WTC11 (cell line): ENCODE measurements around the gene UTP20. TPM values are rescaled to one million over a fixed set of nuclear protein-coding genes. Genes with fewer than 3 reads are reported as not detected.

ENCODE experiments used
- ATAC-seq: fragments of 200-7000 bp; cut with Tn5 transposase; 2 replicates; pipeline ENCODE4 v1.10.0; 2021; ENCODE audit warnings: mild to moderate bottlenecking, moderate library complexity
- CTCF ChIA-PET: fragments of 300-600 bp; sonication (Branson Sonifier 250); formaldehyde crosslinking; loops from one replicate; lab custom pipeline; 2021; ENCODE audit warnings: antibody characterized with exemption; lab: Charles Lee
- POLR2A ChIA-PET: fragments of 350-600 bp; sonication (Branson Sonifier 250); formaldehyde crosslinking; loops from one replicate; lab custom pipeline; 2021; ENCODE audit warnings: antibody characterized with exemption; lab: Charles Lee
- DNase-seq: peaks from one replicate; pipeline ENCODE4 v3.0.0; 2021; ENCODE audit warnings: low spot score
- H3K27ac Mint-ChIP-seq: 2 replicates; pipeline ENCODE4 v1.8.0; 2021; ENCODE audit warnings: mixed read lengths
- H3K27me3 Mint-ChIP-seq: 2 replicates; pipeline ENCODE4 v1.8.0; 2021; ENCODE audit warnings: low read depth, mild to moderate bottlenecking, moderate library complexity, mixed read lengths
- H3K36me3 Mint-ChIP-seq: 2 replicates; pipeline ENCODE4 v1.8.0; 2021; ENCODE audit warnings: mixed read lengths
- H3K4me1 Mint-ChIP-seq: 2 replicates; pipeline ENCODE4 v1.8.0; 2022; ENCODE audit warnings: mixed read lengths
- H3K4me3 Mint-ChIP-seq: 2 replicates; pipeline ENCODE4 v1.8.0; 2021; ENCODE audit warnings: mild to moderate bottlenecking, moderate library complexity, mixed read lengths
- H3K9me3 Mint-ChIP-seq: 2 replicates; pipeline ENCODE4 v1.8.0; 2021; ENCODE audit warnings: mixed read lengths
- AR ChIP-seq: fragments of 250-450 bp; sonication (Bioruptor Pico); IDR thresholded peaks from 2 replicates; pipeline ENCODE4 v1.9.0; 2021; ENCODE audit warnings: mild to moderate bottlenecking
- CBFB ChIP-seq: sonication (generic); formaldehyde crosslinking; IDR thresholded peaks from 2 replicates; pipeline ENCODE4 v1.8.1; 2022; ENCODE audit warnings: mild to moderate bottlenecking, low read depth, missing genetic modification reagents
- FOXP1 ChIP-seq: sonication (generic); formaldehyde crosslinking; IDR thresholded peaks from 2 replicates; pipeline ENCODE4 v1.8.0; 2022; ENCODE audit warnings: missing genetic modification reagents, mild to moderate bottlenecking, moderate library complexity, borderline replicate concordance
- IRF2 ChIP-seq: sonication (generic); formaldehyde crosslinking; IDR thresholded peaks from 2 replicates; pipeline ENCODE4 v1.8.0; 2022; ENCODE audit warnings: low read depth, missing genetic modification reagents, borderline replicate concordance
- MYBL2 ChIP-seq: sonication (generic); formaldehyde crosslinking; IDR thresholded peaks from 2 replicates; pipeline ENCODE4 v1.8.1; 2023; ENCODE audit warnings: mild to moderate bottlenecking, moderate library complexity, missing genetic modification reagents
- NR1H2 ChIP-seq: sonication (generic); formaldehyde crosslinking; IDR thresholded peaks from 2 replicates; pipeline ENCODE4 v1.9.0; 2021; ENCODE audit warnings: mild to moderate bottlenecking, moderate library complexity, missing genetic modification reagents
- PREB ChIP-seq: sonication (generic); formaldehyde crosslinking; IDR thresholded peaks from 2 replicates; pipeline ENCODE4 v1.8.1; 2022; ENCODE audit warnings: mild to moderate bottlenecking, missing genetic modification reagents, moderate library complexity, borderline replicate concordance
- PRRX2 ChIP-seq: fragments of 250-450 bp; sonication (Bioruptor Pico); IDR thresholded peaks from 2 replicates; pipeline ENCODE4 v1.8.0; 2021; ENCODE audit warnings: mild to moderate bottlenecking
- SMAD4 ChIP-seq: sonication (generic); formaldehyde crosslinking; IDR thresholded peaks from 2 replicates; pipeline ENCODE4 v1.8.0; 2022; ENCODE audit warnings: mild to moderate bottlenecking, missing genetic modification reagents
- SP1 ChIP-seq: sonication (generic); formaldehyde crosslinking; conservative IDR thresholded peaks from 2 replicates; pipeline ENCODE4 v1.8.1; 2022; ENCODE audit warnings: missing genetic modification reagents
- TP53 ChIP-seq: sonication (generic); formaldehyde crosslinking; IDR thresholded peaks from 2 replicates; pipeline ENCODE4 v1.8.1; 2023; ENCODE audit warnings: mild to moderate bottlenecking, missing genetic modification reagents
- USF1 ChIP-seq: sonication (generic); formaldehyde crosslinking; IDR thresholded peaks from 2 replicates; pipeline ENCODE4 v1.8.0; 2022; ENCODE audit warnings: mild to moderate bottlenecking, missing genetic modification reagents
- ZNF121 ChIP-seq: sonication (generic); formaldehyde crosslinking; IDR thresholded peaks from 2 replicates; pipeline ENCODE4 v1.8.0; 2023; ENCODE audit warnings: missing genetic modification reagents
- total RNA-seq: library from RNA; stranded (reverse); gene quantifications from 3 replicates; pipeline ENCODE4 v1.2.3, GENCODE V29; 2021
- TF ChIP-seq, protein P1 (sequence below): fragments of 250-450 bp; sonication (Bioruptor Pico); conservative IDR thresholded peaks from 2 replicates; pipeline ENCODE4 v1.9.0; 2021; ENCODE audit warnings: mild to moderate bottlenecking
- TF ChIP-seq, protein P2 (sequence below): sonication (generic); formaldehyde crosslinking; IDR thresholded peaks from 2 replicates; pipeline ENCODE4 v1.8.0; 2023; ENCODE audit warnings: mild to moderate bottlenecking, missing genetic modification reagents
- TF ChIP-seq, protein P3 (sequence below): sonication (generic); formaldehyde crosslinking; IDR thresholded peaks from 2 replicates; pipeline ENCODE4 v1.8.1; 2022; ENCODE audit warnings: missing genetic modification reagents, borderline replicate concordance

UTP20 gene
- total RNA-seq, 1 experiment from 2014 or later: 34.1 TPM

GRCh38 chr12:101299346-101299745, 19.4 kb downstream of the UTP20 start:
- Mint-ChIP-seq H3K9me3 (no peaks in the 10 kb centered on the region), H3K4me1 (no peaks in the 10 kb centered on the region), H3K36me3 (peaks cover 67% of the 10 kb centered on the region), H3K4me3 (no peak overlapping the region), H3K27me3 (no peaks in the 10 kb centered on the region), H3K27ac (no peak overlapping the region)
- ATAC-seq: no peak
- ChIA-PET CTCF (no interaction called here), POLR2A (no interaction called here)
- no peak for DNase-seq
- TF ChIP-seq MYBL2 (no peak), SP1 (no peak), CBFB (CRISPR knock-in tag) (no peak), PREB (CRISPR knock-in tag) (no peak), ZNF121 (CRISPR knock-in tag) (no peak), NR1H2 (CRISPR knock-in tag) (no peak), PRRX2 (CRISPR knock-in tag) (no peak), SMAD4 (no peak), USF1 (CRISPR knock-in tag) (no peak), AR (no peak), IRF2 (no peak), FOXP1 (CRISPR knock-in tag) (no peak), TP53 (CRISPR knock-in tag) (no peak)
- TF ChIP-seq, protein P1, sequence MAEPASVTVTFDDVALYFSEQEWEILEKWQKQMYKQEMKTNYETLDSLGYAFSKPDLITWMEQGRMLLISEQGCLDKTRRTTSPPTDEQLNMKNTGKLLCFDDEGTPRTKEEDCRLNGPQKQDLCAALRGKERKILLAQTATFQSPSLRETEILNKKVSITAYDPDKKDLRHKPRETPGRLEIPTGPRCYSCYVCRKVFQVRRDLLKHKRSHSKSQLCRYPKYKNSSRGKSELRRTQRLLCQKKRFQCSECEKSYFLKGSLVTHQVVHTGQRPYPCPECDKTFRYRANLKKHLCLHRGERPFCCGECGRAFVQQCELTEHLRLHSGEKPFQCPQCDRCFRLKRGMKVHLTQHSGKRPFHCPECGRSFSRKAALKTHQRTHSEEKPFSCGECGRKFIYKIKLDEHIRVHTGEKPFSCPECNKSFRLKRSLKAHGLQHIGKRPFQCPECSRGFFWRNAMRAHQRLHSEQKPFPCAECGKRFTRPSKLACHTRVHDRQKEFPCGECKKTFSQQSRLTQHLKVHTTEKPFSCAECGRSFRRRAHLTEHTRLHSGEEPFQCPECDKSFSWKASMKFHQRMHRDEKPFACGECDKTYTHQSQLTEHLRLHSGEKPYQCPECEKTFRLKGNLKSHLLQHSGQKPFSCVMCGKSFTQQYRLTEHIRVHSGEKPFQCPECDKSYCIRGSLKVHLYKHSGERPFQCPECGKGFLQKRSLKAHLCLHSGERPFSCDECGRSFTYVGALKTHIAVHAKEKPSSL (CRISPR knock-in tag): no peak
- TF ChIP-seq, protein P2, sequence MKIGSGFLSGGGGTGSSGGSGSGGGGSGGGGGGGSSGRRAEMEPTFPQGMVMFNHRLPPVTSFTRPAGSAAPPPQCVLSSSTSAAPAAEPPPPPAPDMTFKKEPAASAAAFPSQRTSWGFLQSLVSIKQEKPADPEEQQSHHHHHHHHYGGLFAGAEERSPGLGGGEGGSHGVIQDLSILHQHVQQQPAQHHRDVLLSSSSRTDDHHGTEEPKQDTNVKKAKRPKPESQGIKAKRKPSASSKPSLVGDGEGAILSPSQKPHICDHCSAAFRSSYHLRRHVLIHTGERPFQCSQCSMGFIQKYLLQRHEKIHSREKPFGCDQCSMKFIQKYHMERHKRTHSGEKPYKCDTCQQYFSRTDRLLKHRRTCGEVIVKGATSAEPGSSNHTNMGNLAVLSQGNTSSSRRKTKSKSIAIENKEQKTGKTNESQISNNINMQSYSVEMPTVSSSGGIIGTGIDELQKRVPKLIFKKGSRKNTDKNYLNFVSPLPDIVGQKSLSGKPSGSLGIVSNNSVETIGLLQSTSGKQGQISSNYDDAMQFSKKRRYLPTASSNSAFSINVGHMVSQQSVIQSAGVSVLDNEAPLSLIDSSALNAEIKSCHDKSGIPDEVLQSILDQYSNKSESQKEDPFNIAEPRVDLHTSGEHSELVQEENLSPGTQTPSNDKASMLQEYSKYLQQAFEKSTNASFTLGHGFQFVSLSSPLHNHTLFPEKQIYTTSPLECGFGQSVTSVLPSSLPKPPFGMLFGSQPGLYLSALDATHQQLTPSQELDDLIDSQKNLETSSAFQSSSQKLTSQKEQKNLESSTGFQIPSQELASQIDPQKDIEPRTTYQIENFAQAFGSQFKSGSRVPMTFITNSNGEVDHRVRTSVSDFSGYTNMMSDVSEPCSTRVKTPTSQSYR (CRISPR knock-in tag): no peak
- TF ChIP-seq, protein P3, sequence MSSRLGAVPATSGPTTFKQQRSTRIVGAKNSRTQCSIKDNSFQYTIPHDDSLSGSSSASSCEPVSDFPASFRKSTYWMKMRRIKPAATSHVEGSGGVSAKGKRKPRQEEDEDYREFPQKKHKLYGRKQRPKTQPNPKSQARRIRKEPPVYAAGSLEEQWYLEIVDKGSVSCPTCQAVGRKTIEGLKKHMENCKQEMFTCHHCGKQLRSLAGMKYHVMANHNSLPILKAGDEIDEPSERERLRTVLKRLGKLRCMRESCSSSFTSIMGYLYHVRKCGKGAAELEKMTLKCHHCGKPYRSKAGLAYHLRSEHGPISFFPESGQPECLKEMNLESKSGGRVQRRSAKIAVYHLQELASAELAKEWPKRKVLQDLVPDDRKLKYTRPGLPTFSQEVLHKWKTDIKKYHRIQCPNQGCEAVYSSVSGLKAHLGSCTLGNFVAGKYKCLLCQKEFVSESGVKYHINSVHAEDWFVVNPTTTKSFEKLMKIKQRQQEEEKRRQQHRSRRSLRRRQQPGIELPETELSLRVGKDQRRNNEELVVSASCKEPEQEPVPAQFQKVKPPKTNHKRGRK: no peak
